WTC11 (cell line): ENCODE data around the gene SLC48A1. TPM values are rescaled to one million over a fixed set of nuclear protein-coding genes. Genes with fewer than 3 reads are reported as not detected.

ENCODE experiments used
- ATAC-seq: fragments of 200-7000 bp; cut with Tn5 transposase; 2 replicates; pipeline ENCODE4 v1.10.0; 2021; ENCODE audit warnings: mild to moderate bottlenecking, moderate library complexity
- CTCF ChIA-PET: fragments of 300-600 bp; sonication (Branson Sonifier 250); formaldehyde crosslinking; loops from one replicate; lab custom pipeline; 2021; ENCODE audit warnings: antibody characterized with exemption; lab: Charles Lee
- POLR2A ChIA-PET: fragments of 350-600 bp; sonication (Branson Sonifier 250); formaldehyde crosslinking; loops from one replicate; lab custom pipeline; 2021; ENCODE audit warnings: antibody characterized with exemption; lab: Charles Lee
- DNase-seq: peaks from one replicate; pipeline ENCODE4 v3.0.0; 2021; ENCODE audit warnings: low spot score
- H3K27ac Mint-ChIP-seq: 2 replicates; pipeline ENCODE4 v1.8.0; 2021; ENCODE audit warnings: mixed read lengths
- H3K27me3 Mint-ChIP-seq: 2 replicates; pipeline ENCODE4 v1.8.0; 2021; ENCODE audit warnings: low read depth, mild to moderate bottlenecking, moderate library complexity, mixed read lengths
- H3K36me3 Mint-ChIP-seq: 2 replicates; pipeline ENCODE4 v1.8.0; 2021; ENCODE audit warnings: mixed read lengths
- H3K4me1 Mint-ChIP-seq: 2 replicates; pipeline ENCODE4 v1.8.0; 2022; ENCODE audit warnings: mixed read lengths
- H3K4me3 Mint-ChIP-seq: 2 replicates; pipeline ENCODE4 v1.8.0; 2021; ENCODE audit warnings: mild to moderate bottlenecking, moderate library complexity, mixed read lengths
- H3K9me3 Mint-ChIP-seq: 2 replicates; pipeline ENCODE4 v1.8.0; 2021; ENCODE audit warnings: mixed read lengths
- E2F5 ChIP-seq: sonication (generic); formaldehyde crosslinking; IDR thresholded peaks from 2 replicates; pipeline ENCODE4 v1.8.1; 2022; ENCODE audit warnings: mild to moderate bottlenecking, moderate library complexity, missing genetic modification reagents
- ELF4 ChIP-seq: sonication (generic); formaldehyde crosslinking; IDR thresholded peaks from 2 replicates; pipeline ENCODE4 v1.8.1; 2022; ENCODE audit warnings: low read depth, mild to moderate bottlenecking, moderate library complexity, missing genetic modification reagents
- EMX1 ChIP-seq: fragments of 250-450 bp; sonication (Bioruptor Pico); IDR thresholded peaks from 2 replicates; pipeline ENCODE4 v1.8.0; 2021; ENCODE audit warnings: mild to moderate bottlenecking
- FOXK1 ChIP-seq: sonication (generic); formaldehyde crosslinking; IDR thresholded peaks from 2 replicates; pipeline ENCODE4 v1.8.0; 2022; ENCODE audit warnings: mild to moderate bottlenecking, moderate library complexity, missing genetic modification reagents
- MAX ChIP-seq: sonication (generic); formaldehyde crosslinking; IDR thresholded peaks from 2 replicates; pipeline ENCODE4 v1.8.0; 2022; ENCODE audit warnings: mild to moderate bottlenecking, missing genetic modification reagents
- PRDM15 ChIP-seq: sonication (generic); formaldehyde crosslinking; IDR thresholded peaks from 2 replicates; pipeline ENCODE4 v1.8.0; 2022; ENCODE audit warnings: missing genetic modification reagents
- RORB ChIP-seq: fragments of 250-450 bp; sonication (Bioruptor Pico); IDR thresholded peaks from 2 replicates; pipeline ENCODE4 v1.9.0; 2021; ENCODE audit warnings: mild to moderate bottlenecking
- SP1 ChIP-seq: sonication (generic); formaldehyde crosslinking; conservative IDR thresholded peaks from 2 replicates; pipeline ENCODE4 v1.8.1; 2022; ENCODE audit warnings: missing genetic modification reagents
- STAT6 ChIP-seq: sonication (generic); formaldehyde crosslinking; conservative IDR thresholded peaks from 2 replicates; pipeline ENCODE4 v1.8.1; 2023; ENCODE audit warnings: mild to moderate bottlenecking, low read depth, missing genetic modification reagents, moderate library complexity
- USF1 ChIP-seq: sonication (generic); formaldehyde crosslinking; IDR thresholded peaks from 2 replicates; pipeline ENCODE4 v1.8.0; 2022; ENCODE audit warnings: mild to moderate bottlenecking, missing genetic modification reagents
- ZBTB21 ChIP-seq: sonication (generic); formaldehyde crosslinking; IDR thresholded peaks from 2 replicates; pipeline ENCODE4 v1.8.1; 2023; ENCODE audit warnings: mild to moderate bottlenecking, missing genetic modification reagents, borderline replicate concordance
- ZBTB43 ChIP-seq: sonication (generic); formaldehyde crosslinking; IDR thresholded peaks from 2 replicates; pipeline ENCODE4 v1.8.1; 2023; ENCODE audit warnings: mild to moderate bottlenecking, missing genetic modification reagents
- ZNF263 ChIP-seq: sonication (generic); formaldehyde crosslinking; IDR thresholded peaks from 2 replicates; pipeline ENCODE4 v1.8.1; 2022; ENCODE audit warnings: low read depth, mild to moderate bottlenecking, moderate library complexity, missing genetic modification reagents
- ZNF396 ChIP-seq: fragments of 250-450 bp; sonication (Bioruptor Pico); IDR thresholded peaks from 2 replicates; pipeline ENCODE4 v1.8.0; 2021; ENCODE audit warnings: mild to moderate bottlenecking, moderate library complexity, borderline replicate concordance
- ZNF425 ChIP-seq: fragments of 250-450 bp; sonication (Bioruptor Pico); conservative IDR thresholded peaks from 2 replicates; pipeline ENCODE4 v1.9.0; 2021; ENCODE audit warnings: mild to moderate bottlenecking
- total RNA-seq: library from RNA; stranded (reverse); gene quantifications from 3 replicates; pipeline ENCODE4 v1.2.3, GENCODE V29; 2021

Gene SLC48A1
- total RNA-seq, 1 experiment from 2014 or later, result 13.8 TPM

GRCh38 chr12:47811072-47811396 lies 38.0 kb downstream of the SLC48A1 start (continued):
- TF ChIP-seq PRDM15 (CRISPR knock-in tag) (no peak), EMX1 (CRISPR knock-in tag) (no peak), USF1 (peak; percentile 78), ZNF396 (CRISPR knock-in tag) (no peak), RORB (no peak)

GRCh38 chr12:47811581-47812484 lies 38.8 kb downstream of the SLC48A1 start:
- CTCF ChIA-PET, result interaction anchor here (0.7 to 8.8 kb wide), 13 partner anchors 7 to 97 kb away, joined by 3 to 99 read pairs (median 4); no protein-coding TSS in a partner anchor
- ATAC-seq (no peak), DNase-seq (no peak)
- Mint-ChIP-seq H3K27ac (peak overlapping the region; percentile 97), H3K9me3 (no peaks in the 10 kb centered on the region), H3K27me3 (no peaks in the 10 kb centered on the region), H3K4me3 (peak overlapping the region; percentile 60), H3K36me3 (no peaks in the 10 kb centered on the region; the same call in 1 of the 2 replicates), H3K4me1 (peaks cover 83% of the 10 kb centered on the region)
- TF ChIP-seq ZNF263 (CRISPR knock-in tag) (no peak), ELF4 (CRISPR knock-in tag) (no peak)
- POLR2A ChIA-PET, result no interaction called here

- POLR2A ChIA-PET, result interaction anchor here (0.6 to 2.7 kb wide), 9 partner anchors 13 to 370 kb away, joined by 3 to 14 read pairs (median 4); partner anchors contain the start of genes CCDC184 and COL2A1
- peaks cover 83% of the 10 kb centered on the region for H3K4me1 Mint-ChIP-seq
- no peaks in the 10 kb centered on the region for H3K27me3 Mint-ChIP-seq
- TF ChIP-seq ZBTB21 (CRISPR knock-in tag) (no peak), E2F5 (CRISPR knock-in tag) (peak; percentile 53; the same call in 1 of the 2 replicates), SP1 (CRISPR knock-in tag) (peak; percentile 55; the same call in 1 of the 2 replicates), ZBTB43 (CRISPR knock-in tag) (peak; percentile 33; the same call in 1 of the 2 replicates), FOXK1 (CRISPR knock-in tag) (peak; percentile 38; the same call in 1 of the 2 replicates), ZNF425 (no peak), MAX (CRISPR knock-in tag) (peak; percentile 28; the same call in 1 of the 2 replicates), STAT6 (CRISPR knock-in tag) (no peak)
Observed at GRCh38 chr12:47812797-47813510, 39.9 kb downstream of the SLC48A1 start.

More at GRCh38 chr12:47812797-47813510, 39.9 kb downstream of the SLC48A1 start:
- CTCF ChIA-PET, result interaction anchor here (0.6 to 8.8 kb wide), 19 partner anchors 8 to 154 kb away, joined by 3 to 99 read pairs (median 4); partner anchors contain the start of gene VDR
- Mint-ChIP-seq H3K4me3 (peak overlapping the region; percentile 60), H3K9me3 (no peaks in the 10 kb centered on the region), H3K36me3 (no peaks in the 10 kb centered on the region; the same call in 1 of the 2 replicates), H3K27ac (peak overlapping the region; percentile 98)
- ATAC-seq (peak; percentile 68), DNase-seq (peak; percentile 87)
